H4 (cell line): ENCODE results near the gene PSME2. TPM values are rescaled to one million over a fixed set of nuclear protein-coding genes. Genes with fewer than 3 reads are reported as not detected.
A peak's percentile ranks its signal among the peaks of the same experiment; 100 is the strongest.

Experiments used
- DNase-seq: peaks from one replicate; pipeline ENCODE4 v3.0.0-alpha.2; 2015; ENCODE audit warnings: low spot score
- total RNA-seq: library from RNA; depleted of rRNA; stranded (reverse); fragments of >200 nt; shearing (Covaris generic); gene quantifications from 2 replicates; pipeline ENCODE4 v1.2.3, GENCODE V29; 2014

PSME2 gene
- total RNA-seq, 1 experiment from 2014 or later: 346 TPM

GRCh38 chr14:24151404-24152080 is 5.1 kb upstream of the PSME2 start:
- DNase-seq: no peak

DNA sequence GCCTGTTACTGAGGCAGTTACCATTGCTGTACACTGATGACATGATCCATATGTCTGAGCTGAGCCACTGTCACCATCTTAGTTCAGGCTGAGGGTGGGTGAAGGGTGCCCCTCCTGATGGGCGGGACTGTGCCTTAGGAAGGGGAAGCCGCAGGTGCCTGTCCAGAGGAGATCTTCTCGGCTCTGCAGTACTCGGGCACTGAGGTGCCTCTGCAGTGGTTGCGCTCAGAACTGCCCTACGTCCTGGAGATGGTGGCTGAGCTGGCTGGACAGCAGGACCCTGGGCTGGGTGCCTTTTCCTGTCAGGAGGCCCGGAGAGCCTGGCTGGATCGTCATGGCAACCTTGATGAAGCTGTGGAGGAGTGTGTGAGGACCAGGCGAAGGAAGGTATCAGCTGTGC is 4.6 kb upstream of the PSME2 start:
- DNase-seq: no peak

DNA sequence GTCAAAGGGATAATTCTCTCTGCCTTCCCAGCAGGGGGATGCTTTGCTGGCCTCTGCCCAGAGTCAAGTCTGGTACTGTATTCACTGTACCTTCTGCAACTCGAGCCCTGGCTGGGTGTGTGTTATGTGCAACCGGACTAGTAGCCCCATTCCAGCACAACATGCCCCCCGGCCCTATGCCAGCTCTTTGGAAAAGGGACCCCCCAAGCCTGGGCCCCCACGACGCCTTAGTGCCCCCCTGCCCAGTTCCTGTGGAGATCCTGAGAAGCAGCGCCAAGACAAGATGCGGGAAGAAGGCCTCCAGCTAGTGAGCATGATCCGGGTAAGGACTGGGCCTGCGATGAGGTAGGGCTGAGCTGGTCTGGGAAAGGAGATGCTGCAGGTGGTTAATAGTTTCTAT is 4.2 kb upstream of the PSME2 start:
- no peak for DNase-seq

DNA sequence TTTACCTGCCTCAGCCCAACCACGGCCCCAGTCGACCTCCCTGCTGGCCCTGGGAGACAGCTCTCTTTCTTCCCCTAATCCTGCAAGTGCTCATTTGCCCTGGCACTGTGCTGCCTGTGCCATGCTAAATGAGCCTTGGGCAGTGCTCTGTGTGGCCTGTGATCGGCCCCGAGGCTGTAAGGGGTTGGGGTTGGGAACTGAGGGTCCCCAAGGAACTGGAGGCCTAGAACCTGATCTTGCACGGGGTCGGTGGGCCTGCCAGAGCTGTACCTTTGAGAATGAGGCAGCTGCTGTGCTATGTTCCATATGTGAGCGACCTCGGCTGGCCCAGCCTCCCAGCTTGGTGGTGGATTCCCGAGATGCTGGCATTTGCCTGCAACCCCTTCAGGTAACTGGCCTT is 3.7 kb upstream of the PSME2 start:
- DNase-seq: no peak

- no peak for DNase-seq
These were observed 3.0 kb upstream of the PSME2 start for GRCh38 chr14:24149302-24149969.

DNA sequence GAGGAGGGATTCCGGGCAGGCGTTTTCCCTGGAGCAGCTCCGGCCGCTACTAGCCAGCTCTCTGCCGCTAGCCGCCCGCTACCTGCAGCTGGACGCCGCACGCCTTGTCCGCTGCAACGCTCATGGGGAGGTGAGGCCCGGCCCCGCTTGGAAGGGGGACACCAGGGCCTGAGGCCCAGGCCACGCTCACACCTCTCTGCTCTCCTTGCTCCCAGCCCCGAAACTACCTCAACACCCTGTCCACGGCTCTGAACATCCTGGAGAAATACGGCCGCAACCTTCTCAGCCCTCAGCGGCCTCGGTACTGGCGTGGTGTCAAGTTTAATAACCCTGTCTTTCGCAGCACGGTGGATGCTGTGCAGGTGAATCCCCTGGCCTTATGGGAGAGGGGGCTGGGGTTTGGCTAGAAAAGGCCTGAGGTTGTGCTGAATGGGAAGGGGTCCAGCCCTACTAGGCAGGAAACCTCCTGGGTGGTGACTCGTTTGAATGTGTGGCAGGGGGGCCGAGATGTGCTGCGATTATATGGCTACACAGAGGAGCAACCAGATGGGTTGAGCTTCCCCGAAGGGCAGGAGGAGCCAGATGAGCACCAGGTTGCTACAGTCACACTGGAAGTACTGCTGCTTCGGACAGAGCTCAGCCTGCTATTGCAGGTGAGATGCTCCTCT is 1.5 kb upstream of the PSME2 start:
- no peak for DNase-seq

- DNase-seq: peak; percentile 98
These were observed 759 bp upstream of the PSME2 start, which contains the start of gene RNF31 for GRCh38 chr14:24146978-24147760. Gene RNF31 (plus strand): TSS chr14:24147498. CDS start chr14:24147699, 201 bp downstream.

- DNase-seq: no peak
These were observed 539 bp downstream of the PSME2 start for GRCh38 chr14:24145690-24146452.

DNA sequence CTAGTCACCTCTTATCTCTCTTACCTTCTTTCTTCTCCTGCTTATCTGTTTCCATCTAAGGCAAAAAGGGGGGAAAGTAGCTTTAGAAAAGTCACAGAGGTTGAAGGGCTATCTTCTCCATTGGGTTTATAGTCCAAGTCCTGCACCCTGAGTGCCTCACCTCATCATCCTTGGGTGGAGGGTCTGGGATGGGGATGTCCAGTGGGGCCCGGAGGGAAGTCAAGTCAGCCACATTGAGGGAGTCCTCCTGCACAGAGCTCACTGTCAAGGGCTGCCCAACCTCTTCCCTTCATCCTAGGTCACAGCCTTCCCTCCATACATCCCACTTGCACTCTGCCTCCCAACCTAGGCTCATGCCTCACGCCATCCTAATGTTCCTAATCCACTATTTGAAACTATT is 1.2 kb downstream of the PSME2 start:
- DNase-seq: no peak

DNA sequence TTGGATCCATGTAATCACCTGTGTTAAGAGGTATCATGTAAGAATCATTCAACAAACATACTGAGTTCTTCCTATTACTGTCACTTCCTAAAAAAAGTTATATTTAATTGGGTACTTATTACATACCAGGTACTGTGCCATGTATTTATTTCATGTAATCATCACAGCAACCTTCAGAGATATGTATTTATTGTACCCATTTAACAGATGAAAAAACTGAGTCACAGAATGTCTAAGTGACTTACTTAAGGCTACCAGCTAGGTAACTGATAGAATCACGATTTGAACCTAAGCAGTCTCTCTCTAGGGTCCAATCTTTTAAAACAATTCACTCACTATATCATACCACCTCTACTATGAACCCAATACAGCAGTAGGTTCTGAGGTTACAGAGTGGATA is 2.0 kb downstream of the PSME2 start:
- no peak for DNase-seq

- DNase-seq: no peak
These were observed 2.9 kb downstream of the PSME2 start for GRCh38 chr14:24143511-24143910.

DNA sequence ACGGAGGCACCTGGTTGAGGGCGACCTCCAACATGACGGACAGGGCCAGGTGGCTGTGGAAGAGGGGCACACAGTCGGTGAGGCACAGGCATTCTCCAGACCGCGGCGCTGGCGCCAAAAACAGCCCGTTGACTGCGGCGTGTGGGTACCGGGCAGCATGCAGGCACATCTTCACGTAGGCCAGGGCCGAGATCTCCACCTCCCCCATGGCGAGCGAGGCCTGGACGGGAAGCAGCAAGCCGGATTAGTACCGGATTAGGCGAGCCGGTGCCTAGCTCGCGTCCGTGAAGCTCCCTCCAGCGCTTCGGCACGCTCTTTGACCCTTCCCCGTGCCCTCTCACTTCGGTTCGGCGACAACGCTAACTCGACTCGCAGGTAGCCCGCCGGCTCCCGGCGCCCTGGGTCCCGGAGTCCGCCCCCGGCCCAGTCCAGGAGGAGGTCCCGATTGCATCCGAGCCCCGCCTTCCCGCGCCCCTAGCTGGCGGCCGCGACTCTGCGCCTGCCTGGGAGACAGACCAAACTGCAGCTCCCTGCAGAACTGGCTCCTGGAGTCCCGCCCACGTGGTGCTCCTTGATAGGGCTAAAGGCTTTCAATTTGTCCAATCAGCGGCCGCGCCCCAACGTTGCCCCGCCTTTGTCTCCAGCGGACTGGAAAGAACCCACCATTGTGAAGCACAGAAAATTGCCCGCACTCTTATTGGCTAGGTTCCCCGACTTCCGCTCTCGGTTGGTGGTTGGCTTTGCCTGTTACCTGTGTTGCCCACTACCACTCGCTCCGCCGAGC is 5.1 kb downstream of the PSME2 start, which contains the start of gene EMC9:
Gene EMC9, minus strand, starts transcription at position 495 of the 784 bp plus-strand sequence. Its CDS starts 287 bp downstream, at position 208.
- DNase-seq: peak; percentile 99

DNA sequence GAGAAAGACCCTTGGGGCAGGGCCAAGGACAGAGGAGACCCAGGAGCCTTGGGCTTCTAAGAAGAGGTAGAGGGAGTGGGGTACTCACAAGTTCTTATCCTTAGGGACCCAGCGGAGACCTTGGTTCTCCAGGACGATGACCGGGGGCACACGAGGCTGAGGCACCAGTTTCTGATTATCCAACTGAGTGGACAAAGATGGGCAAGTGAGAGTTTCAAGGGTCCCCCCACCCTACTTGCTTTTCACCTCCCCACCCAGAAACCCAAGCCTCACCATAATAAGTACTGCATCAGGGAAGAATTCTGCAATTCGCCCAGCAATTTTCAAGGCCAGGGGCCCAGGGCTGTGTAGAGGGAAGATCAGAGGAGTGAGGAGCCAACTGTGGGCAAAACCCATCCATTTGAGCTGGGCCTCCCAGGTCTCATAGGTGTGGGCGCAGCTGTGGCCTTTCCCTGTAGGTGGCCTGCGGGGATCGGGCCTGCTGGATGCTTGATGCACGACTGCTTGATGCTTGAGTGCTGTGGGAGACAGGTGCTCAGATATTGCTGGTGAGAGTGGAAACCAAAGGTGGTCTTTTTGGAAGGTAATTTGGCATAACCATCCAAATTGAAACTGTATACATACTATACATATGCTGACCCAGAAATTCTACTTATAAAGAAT is 7.0 kb downstream of the PSME2 start:
- no peak for DNase-seq

DNA sequence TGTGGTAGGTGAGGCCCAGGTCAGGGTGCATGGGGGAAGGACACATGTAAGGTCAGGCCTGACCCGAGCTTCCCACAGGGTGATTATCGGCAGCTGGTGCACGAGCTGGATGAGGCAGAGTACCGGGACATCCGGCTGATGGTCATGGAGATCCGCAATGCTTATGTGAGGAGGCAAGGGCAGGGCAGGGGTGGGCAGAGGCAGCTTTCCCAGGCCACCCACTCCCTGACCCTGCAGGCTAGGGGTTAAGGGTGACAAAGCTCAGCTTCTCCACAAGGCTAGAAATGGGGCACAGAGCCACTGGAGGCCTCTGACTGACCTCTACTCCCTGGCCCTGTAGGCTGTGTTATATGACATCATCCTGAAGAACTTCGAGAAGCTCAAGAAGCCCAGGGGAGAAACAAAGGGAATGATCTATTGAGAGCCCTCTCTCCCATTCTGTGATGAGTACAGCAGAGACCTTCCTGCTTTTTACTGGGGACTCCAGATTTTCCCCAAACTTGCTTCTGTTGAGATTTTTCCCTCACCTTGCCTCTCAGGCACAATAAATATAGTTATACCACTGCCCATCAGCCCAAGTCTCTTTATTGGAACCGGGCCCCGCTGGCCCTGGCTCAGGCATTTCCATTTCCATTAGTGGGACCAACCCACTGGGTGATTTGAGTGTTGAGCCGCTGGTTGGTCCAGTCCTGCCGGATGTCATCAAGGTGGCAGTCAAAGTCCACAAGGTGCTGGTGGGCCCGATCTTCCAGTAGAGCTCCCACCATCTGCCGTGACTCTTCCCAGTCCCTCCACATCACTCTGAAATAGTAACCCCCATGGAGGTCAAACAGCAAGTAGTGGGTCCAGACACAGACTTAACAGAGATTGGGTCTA is 7.8 kb downstream of the PSME2 start:
- no peak for DNase-seq

DNA sequence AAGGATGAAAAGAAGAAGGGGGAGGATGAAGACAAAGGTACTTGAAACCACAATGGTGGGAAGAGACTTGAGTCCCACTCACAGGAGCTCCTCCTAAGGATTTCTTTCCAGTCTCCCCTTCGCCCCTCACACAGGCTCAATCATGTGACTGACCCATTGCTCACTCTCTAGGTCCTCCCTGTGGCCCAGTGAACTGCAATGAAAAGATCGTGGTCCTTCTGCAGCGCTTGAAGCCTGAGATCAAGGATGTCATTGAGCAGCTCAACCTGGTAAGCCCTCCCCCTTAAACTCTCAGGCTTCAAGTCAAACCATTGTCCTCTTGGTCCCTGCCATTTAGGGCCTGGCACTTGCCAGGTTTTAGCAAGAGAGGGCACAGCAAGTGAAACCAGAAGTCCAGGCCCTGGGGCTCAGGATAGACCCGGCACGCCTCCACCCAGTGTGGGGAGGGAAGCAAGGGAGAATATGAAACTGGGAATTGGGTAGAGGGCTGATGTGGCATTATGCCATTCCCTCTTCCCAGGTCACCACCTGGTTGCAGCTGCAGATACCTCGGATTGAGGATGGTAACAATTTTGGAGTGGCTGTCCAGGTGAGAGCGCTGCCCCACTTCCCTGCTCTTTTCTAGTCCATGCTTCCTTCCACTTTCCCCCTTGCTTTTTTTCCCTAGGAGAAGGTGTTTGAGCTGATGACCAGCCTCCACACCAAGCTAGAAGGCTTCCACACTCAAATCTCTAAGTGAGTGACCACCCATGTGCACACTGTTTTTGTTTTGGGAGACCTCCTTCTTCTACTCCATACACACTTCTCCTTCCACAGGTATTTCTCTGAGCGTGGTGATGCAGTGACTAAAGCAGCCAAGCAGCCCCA is 8.6 kb downstream of the PSME2 start:
- no peak for DNase-seq

DNA sequence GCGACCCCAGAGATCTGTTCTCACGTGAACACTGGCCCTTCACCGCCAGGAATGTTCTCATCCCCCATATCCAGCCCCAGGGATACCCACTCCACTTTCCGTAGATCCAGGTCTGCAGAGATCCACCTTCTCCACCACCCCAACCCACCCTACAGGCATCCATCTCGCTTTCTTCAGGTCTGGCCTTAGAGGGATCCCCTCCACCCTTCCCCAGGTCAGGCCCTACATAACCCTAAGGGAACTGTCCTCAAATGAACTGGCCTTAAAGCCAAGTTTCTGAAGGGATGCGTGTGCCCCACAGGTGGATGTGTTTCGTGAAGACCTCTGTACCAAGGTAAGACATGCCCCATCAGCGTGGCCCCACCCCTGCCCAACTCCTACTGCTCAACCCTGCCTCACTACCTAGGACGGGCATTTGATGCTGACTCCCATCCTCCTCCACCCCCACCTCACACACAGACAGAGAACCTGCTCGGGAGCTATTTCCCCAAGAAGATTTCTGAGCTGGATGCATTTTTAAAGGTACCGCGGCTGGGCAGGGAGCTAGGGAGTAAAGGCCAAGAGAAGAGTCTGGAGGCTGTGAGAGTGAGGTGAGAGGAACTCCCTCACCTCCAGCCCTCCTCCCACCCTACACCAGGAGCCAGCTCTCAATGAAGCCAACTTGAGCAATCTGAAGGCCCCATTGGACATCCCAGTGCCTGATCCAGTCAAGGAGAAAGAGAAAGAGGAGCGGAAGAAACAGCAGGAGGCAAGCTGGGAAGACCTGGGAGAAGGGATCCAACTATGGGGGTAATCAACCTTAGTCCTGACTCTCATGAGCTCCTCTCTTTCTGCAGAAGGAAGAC is 9.5 kb downstream of the PSME2 start:
- DNase-seq: no peak
